Measurements from ENCODE around the gene SPPL2B. TPM values are rescaled to one million over a fixed set of nuclear protein-coding genes. Genes with fewer than 3 reads are reported as not detected.

SPPL2B gene
- total and polyA plus RNA-seq, 9 donors = 1.5 to 66.6 (median 47.9) TPM

- 94 to 96% (median 96%) methylated on average over 19 to 27 of the region's 27 CpGs for WGBS, 3 donors
- no peaks in the 10 kb centered on the region for H3K27me3 ChIP-seq
- intact Hi-C loops (cut with DNase I) = no loop called here
- H3K4me1 ChIP-seq (ENCODE audit: insufficient read depth) = peaks cover 8% of the 10 kb centered on the region
- H3K27ac ChIP-seq = no peak overlapping the region
- no peaks in the 10 kb centered on the region for H3K36me3 ChIP-seq
- TF ChIP-seq CTCF (IDR thresholded peaks at IDR 0.05) (no peak), EP300 (IDR thresholded peaks at IDR 0.05) (no peak), POLR2A (IDR thresholded peaks at IDR 0.05) (no peak)
- peak in 1 of 5 donors; percentile 14 for DNase-seq
- no peaks in the 10 kb centered on the region for H3K9me3 ChIP-seq
- no peak overlapping the region for H3K4me3 ChIP-seq
Measured at GRCh38 chr19:2334426-2334825, 5.9 kb downstream of the SPPL2B start.

- WGBS, 3 donors = 87 to 90% (median 89%) methylated on average over 24 to 26 of the region's 26 CpGs
- no peaks in the 10 kb centered on the region for H3K9me3 ChIP-seq
- no peak for TF ChIP-seq POLR2A (IDR thresholded peaks at IDR 0.05)
- no peak for TF ChIP-seq CTCF (IDR thresholded peaks at IDR 0.05)
- TF ChIP-seq EP300 (IDR thresholded peaks at IDR 0.05) = no peak
- H3K36me3 ChIP-seq = no peaks in the 10 kb centered on the region
- peak in 1 of 5 donors; percentile 13 for DNase-seq
- no peak overlapping the region for H3K4me3 ChIP-seq
- H3K4me1 ChIP-seq (ENCODE audit: insufficient read depth) = peaks cover 6% of the 10 kb centered on the region
- no peaks in the 10 kb centered on the region for H3K27me3 ChIP-seq
- H3K27ac ChIP-seq = no peak overlapping the region
- intact Hi-C loops (cut with DNase I) = no loop called here
Measured at GRCh38 chr19:2334986-2335846, 6.7 kb downstream of the SPPL2B start.

GRCh38 chr19:2335848-2336247, 7.4 kb downstream of the SPPL2B start:
- H3K4me1 ChIP-seq (ENCODE audit: insufficient read depth) = peaks cover 4% of the 10 kb centered on the region
- H3K27me3 ChIP-seq = no peaks in the 10 kb centered on the region
- 74 to 94% (median 87%) methylated on average over 3 of the region's 3 CpGs for WGBS, 3 donors
- no peaks in the 10 kb centered on the region for H3K36me3 ChIP-seq
- intact Hi-C loops (cut with DNase I) = no loop called here
- TF ChIP-seq EP300 (IDR thresholded peaks at IDR 0.05) = no peak
- no peak for TF ChIP-seq POLR2A (IDR thresholded peaks at IDR 0.05)
- TF ChIP-seq CTCF (IDR thresholded peaks at IDR 0.05) = no peak
- no peak overlapping the region for H3K4me3 ChIP-seq
- no peaks in the 10 kb centered on the region for H3K9me3 ChIP-seq
- DNase-seq = no peak
- H3K27ac ChIP-seq = no peak overlapping the region

GRCh38 chr19:2336528-2337328, 8.2 kb downstream of the SPPL2B start:
- WGBS, 3 donors = 75 to 85% (median 77%) methylated on average over 33 of the region's 33 CpGs
- intact Hi-C loops (cut with DNase I) = no loop called here
- H3K9me3 ChIP-seq = no peaks in the 10 kb centered on the region
- H3K27ac ChIP-seq = no peak overlapping the region
- DNase-seq = peak in 1 of 5 donors; percentile 13
- peaks cover 4% of the 10 kb centered on the region for H3K4me1 ChIP-seq (ENCODE audit: insufficient read depth)
- H3K36me3 ChIP-seq = no peaks in the 10 kb centered on the region
- H3K27me3 ChIP-seq = no peaks in the 10 kb centered on the region
- H3K4me3 ChIP-seq = no peak overlapping the region
- TF ChIP-seq POLR2A (IDR thresholded peaks at IDR 0.05) (no peak), EP300 (IDR thresholded peaks at IDR 0.05) (no peak), CTCF (IDR thresholded peaks at IDR 0.05) (no peak)

Measured in ovary (tissue), 9 donors.